GM10847 (cell line): Measurements from ENCODE around the gene TMPRSS9.

Experiments
- POLR2A ChIP-seq: IDR thresholded peaks from 2 replicates; pipeline ENCODE4 v1.6.1; 2011; ENCODE audit not compliant: insufficient read length; ENCODE audit errors: extremely low read depth

Gene TMPRSS9

GRCh38 chr19:2360833-2361232 lies 768 bp downstream of the TMPRSS9 start:
- no peak for TF ChIP-seq POLR2A

GRCh38 chr19:2361246-2362045 lies 1.4 kb downstream of the TMPRSS9 start:
- TF ChIP-seq POLR2A: no peak

GRCh38 chr19:2362046-2362969 lies 2.2 kb downstream of the TMPRSS9 start:
- TF ChIP-seq POLR2A: no peak

- TF ChIP-seq POLR2A: no peak
These were observed 2.9 kb downstream of the TMPRSS9 start for GRCh38 chr19:2362970-2363300.

GRCh38 chr19:2363419-2363818 lies 3.4 kb downstream of the TMPRSS9 start:
- TF ChIP-seq POLR2A: no peak

- no peak for TF ChIP-seq POLR2A
These were observed 5.3 kb downstream of the TMPRSS9 start for GRCh38 chr19:2365201-2365970.

GRCh38 chr19:2371656-2372055 lies 11.6 kb downstream of the TMPRSS9 start:
- no peak for TF ChIP-seq POLR2A

- TF ChIP-seq POLR2A: no peak
These were observed 12.1 kb downstream of the TMPRSS9 start for GRCh38 chr19:2372076-2372612.

- TF ChIP-seq POLR2A: no peak
These were observed 14.7 kb downstream of the TMPRSS9 start for GRCh38 chr19:2374808-2375207.

GRCh38 chr19:2375353-2376121 lies 15.5 kb downstream of the TMPRSS9 start:
- TF ChIP-seq POLR2A: no peak

- TF ChIP-seq POLR2A: no peak
These were observed 16.9 kb downstream of the TMPRSS9 start for GRCh38 chr19:2376784-2377519.

GRCh38 chr19:2380567-2380966 lies 20.5 kb downstream of the TMPRSS9 start:
- no peak for TF ChIP-seq POLR2A

GRCh38 chr19:2381148-2381820 lies 21.2 kb downstream of the TMPRSS9 start:
- no peak for TF ChIP-seq POLR2A
